GM10248 (cell line): ENCODE results near the gene CYP21A2.
"Not testable (repeated sequence)": the region's sequence is repeated elsewhere in the genome, so short reads cannot be mapped to it uniquely, and the experiment has no call there.

ENCODE experiments used
- CTCF ChIA-PET: fragments of 300-600 bp; sonication (Branson Sonifier 250); formaldehyde crosslinking; extraction: SDS; loops from one replicate; lab custom pipeline; 2021; ENCODE audit warnings: antibody characterized with exemption; lab: Yijun Ruan, JAX
- POLR2A ChIA-PET: fragments of 350-650 bp; sonication (Branson Sonifier 250); formaldehyde crosslinking; extraction: SDS; loops from one replicate; lab custom pipeline; 2020; ENCODE audit warnings: antibody characterized with exemption; lab: Yijun Ruan, JAX
- DNase-seq: peaks from one replicate; pipeline ENCODE4 v3.0.0; 2012; ENCODE audit errors: extremely low spot score
- TF ChIP-seq, protein P1 (sequence below): IDR thresholded peaks from 2 replicates; pipeline ENCODE4 v1.5.1; 2012; ENCODE audit warnings: mild to moderate bottlenecking, low read depth; ENCODE audit errors: extremely low read depth, missing control alignments, control extremely low read depth

CYP21A2 gene

GRCh38 chr6:32045811-32046449 is 7.7 kb downstream of the CYP21A2 start:
- ChIA-PET CTCF (interaction anchor here (1.4 kb wide), 1 partner anchor 151 kb away, joined by 4 read pairs; no protein-coding TSS in a partner anchor), POLR2A (no interaction called here)
- TF ChIP-seq, protein P1, sequence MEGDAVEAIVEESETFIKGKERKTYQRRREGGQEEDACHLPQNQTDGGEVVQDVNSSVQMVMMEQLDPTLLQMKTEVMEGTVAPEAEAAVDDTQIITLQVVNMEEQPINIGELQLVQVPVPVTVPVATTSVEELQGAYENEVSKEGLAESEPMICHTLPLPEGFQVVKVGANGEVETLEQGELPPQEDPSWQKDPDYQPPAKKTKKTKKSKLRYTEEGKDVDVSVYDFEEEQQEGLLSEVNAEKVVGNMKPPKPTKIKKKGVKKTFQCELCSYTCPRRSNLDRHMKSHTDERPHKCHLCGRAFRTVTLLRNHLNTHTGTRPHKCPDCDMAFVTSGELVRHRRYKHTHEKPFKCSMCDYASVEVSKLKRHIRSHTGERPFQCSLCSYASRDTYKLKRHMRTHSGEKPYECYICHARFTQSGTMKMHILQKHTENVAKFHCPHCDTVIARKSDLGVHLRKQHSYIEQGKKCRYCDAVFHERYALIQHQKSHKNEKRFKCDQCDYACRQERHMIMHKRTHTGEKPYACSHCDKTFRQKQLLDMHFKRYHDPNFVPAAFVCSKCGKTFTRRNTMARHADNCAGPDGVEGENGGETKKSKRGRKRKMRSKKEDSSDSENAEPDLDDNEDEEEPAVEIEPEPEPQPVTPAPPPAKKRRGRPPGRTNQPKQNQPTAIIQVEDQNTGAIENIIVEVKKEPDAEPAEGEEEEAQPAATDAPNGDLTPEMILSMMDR = no peak
- no peak for DNase-seq

- DNase-seq = no peak
- TF ChIP-seq, protein P1 = no peak
- POLR2A ChIA-PET = no interaction called here
- CTCF ChIA-PET = interaction anchor here (1.4 to 1.7 kb wide), 2 partner anchors 29 to 151 kb away, joined by 4 to 10 read pairs; no protein-coding TSS in a partner anchor
Observed at GRCh38 chr6:32046450-32047083, 8.4 kb downstream of the CYP21A2 start.

- CTCF ChIA-PET = interaction anchor here (0.9 to 2.2 kb wide), 8 partner anchors 11 to 158 kb away, joined by 3 to 12 read pairs (median 4); partner anchors contain the start of gene ATF6B
- no peak for DNase-seq
- TF ChIP-seq, protein P1 = no peak
- POLR2A ChIA-PET = no interaction called here
Observed at GRCh38 chr6:32047084-32047478, 8.9 kb downstream of the CYP21A2 start.

DNA sequence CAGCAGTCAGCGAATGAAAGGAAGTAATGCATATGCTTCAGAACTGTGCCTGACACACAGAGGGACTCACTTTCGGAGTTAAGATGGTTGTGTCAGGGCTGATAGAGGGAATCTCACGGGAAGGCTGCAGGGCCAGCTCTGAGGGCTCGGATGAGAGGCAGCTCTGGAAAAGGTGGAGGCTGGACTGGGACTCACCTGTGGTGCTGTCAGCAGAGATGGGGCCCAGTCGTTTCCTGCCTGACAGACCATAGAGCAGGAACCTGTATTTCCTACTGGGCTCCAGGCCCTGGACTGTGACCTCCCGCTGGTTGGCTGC is 9.3 kb downstream of the CYP21A2 start:
- POLR2A ChIA-PET = no interaction called here
- DNase-seq = no peak
- TF ChIP-seq, protein P1 = no peak
- CTCF ChIA-PET = interaction anchor here (0.9 to 2.2 kb wide), 9 partner anchors 11 to 157 kb away, joined by 3 to 13 read pairs (median 5); partner anchors contain the start of gene ATF6B

DNA sequence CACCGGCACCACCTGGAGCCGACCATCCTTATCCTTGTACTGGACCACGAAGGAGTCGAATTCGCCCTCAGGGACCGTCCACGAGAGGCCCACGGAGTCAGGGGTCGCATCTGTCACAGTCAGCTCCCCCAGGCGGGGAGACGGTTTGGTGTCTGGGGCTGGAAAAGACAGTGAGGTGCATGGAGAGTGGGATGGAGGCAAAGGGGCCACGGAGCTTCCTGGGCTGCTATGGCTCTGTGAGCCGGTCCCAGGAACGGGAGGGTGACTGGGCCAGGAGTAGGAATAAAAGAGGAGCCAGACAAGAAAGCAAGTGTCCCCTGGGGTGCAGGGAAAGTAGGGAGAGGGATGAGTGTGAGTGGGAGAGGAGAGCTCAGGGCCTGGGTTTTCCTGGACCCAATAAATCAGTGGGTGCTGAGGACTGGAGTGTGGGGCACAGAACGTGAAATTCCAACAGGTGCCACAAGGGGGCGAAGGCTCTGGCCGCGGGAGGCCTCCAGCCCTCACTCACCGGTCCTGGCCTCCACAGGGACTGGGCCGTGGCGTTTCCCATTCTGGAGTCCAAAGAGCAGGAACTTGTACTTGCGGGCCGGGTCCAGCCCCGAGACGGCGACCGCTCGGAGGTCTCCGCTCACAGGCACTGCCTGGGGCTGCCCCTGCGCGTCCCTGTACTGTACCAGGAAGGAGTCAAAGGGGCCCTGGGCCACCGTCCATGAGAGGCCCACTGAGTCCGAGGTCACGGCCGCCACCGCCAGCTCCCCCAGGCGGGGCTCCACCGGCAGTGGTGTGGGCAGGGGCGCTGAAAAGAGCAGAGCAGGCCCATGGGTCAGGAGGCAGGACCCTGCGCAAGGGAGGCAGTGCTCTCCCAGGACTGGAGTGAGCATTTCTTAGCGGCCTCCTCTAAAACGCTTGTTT is 9.9 kb downstream of the CYP21A2 start:
- CTCF ChIA-PET = interaction anchor here (0.9 to 2.2 kb wide), 9 partner anchors 10 to 157 kb away, joined by 3 to 13 read pairs (median 5); partner anchors contain the start of gene ATF6B
- peak; percentile 80 for DNase-seq

GRCh38 chr6:32049149-32049548 is 10.9 kb downstream of the CYP21A2 start:
- DNase-seq, POLR2A ChIA-PET: not testable (repeated sequence)
- CTCF ChIA-PET = interaction anchor here (1.1 to 2.2 kb wide), 3 partner anchors 9 to 28 kb away, joined by 4 to 13 read pairs (median 12); no protein-coding TSS in a partner anchor

More for the DNA sequence above, 9.9 kb downstream of the CYP21A2 start:
- POLR2A ChIA-PET = no interaction called here
- TF ChIP-seq, protein P1 = peak; percentile 84

GRCh38 chr6:32049736-32050135 is 11.5 kb downstream of the CYP21A2 start:
- DNase-seq, POLR2A ChIA-PET: not testable (repeated sequence)
- CTCF ChIA-PET = interaction anchor here (1.1 kb wide), 1 partner anchor 28 kb away, joined by 4 read pairs; no protein-coding TSS in a partner anchor
